Thyroid gland (tissue), 4 donors: ENCODE results near the gene MAGI1. TPM values are rescaled to one million over a fixed set of nuclear protein-coding genes. Genes with fewer than 3 reads are reported as not detected.

Experiments
- DNase-seq, 2 donors: peaks; one replicate each; pipeline ENCODE4 v3.0.0-alpha.2; 2019
- H3K27ac ChIP-seq, 3 donors: fragments of 200-600 bp; sonication (generic); 1 replicate in 2 of 3; 2 replicates in 1 of 3; pipeline ENCODE4 v1.5.1; 2016 to 2019; ENCODE audit warnings: mild to moderate bottlenecking in 1 of 3, moderate library complexity in 1 of 3
- H3K27me3 ChIP-seq: fragments of 200-600 bp; sonication (generic); one replicate; pipeline ENCODE4 v1.5.1; 2019
- H3K36me3 ChIP-seq, 2 donors: fragments of 200-600 bp; sonication (generic); one replicate each; pipeline ENCODE4 v1.5.1; 2016 to 2019
- H3K4me1 ChIP-seq, 2 donors: fragments of 200-600 bp; sonication (generic); one replicate each; pipeline ENCODE4 v1.5.1; 2017 to 2019
- H3K4me3 ChIP-seq, 3 donors: fragments of 200-600 bp; sonication (generic); replicated peaks in 1 of 3; 1 replicate in 2 of 3; 2 replicates in 1 of 3; pipeline ENCODE4 v1.5.1; 2016; ENCODE audit warnings: mild to moderate bottlenecking in 1 of 3
- H3K9me3 ChIP-seq: fragments of 200-600 bp; sonication (generic); one replicate; pipeline ENCODE4 v1.5.1; 2017
- POLR2A ChIP-seq, 2 donors: fragments of 450-650 bp; IDR thresholded peaks; one replicate each; pipeline ENCODE4 v1.6.1; 2017; ENCODE audit warnings: antibody characterized with exemption in 2 of 2, mild to moderate bottlenecking in 2 of 2, moderate library complexity in 1 of 2
- WGBS, 2 donors: methylation state at CpG; one replicate each; pipeline ENCODE4 v1.1.5; 2017; 5-methylcytosine and 5-hydroxymethylcytosine counted together
- intact Hi-C: fragments of 100-400 bp; cut with DNase I; formaldehyde crosslinking; loops from one replicate; pipeline ENCODE4 v1.15.1; 2023
- total RNA-seq, 4 donors: library from RNA; depleted of rRNA; stranded (reverse); fragments of >200 nt; gene quantifications; one replicate each; pipeline ENCODE4 v1.2.3, GENCODE V29; 2016
- TF ChIP-seq, protein P1 (sequence below), 6 experiments: fragments of 200-600 bp in 3 of 6; fragments of 450-650 bp in 3 of 6; sonication (generic) in 3 of 6; IDR thresholded peaks; one replicate each; pipeline ENCODE4 v1.5.1; 2016 to 2019; ENCODE audit warnings: antibody characterized with exemption in 6 of 6, mild to moderate bottlenecking in 2 of 6, inconsistent platforms in 1 of 6, moderate library complexity in 1 of 6

MAGI1 gene
- total RNA-seq, 4 donors from 2014 or later, result 60.5 to 123 (median 87.5) TPM

DNA sequence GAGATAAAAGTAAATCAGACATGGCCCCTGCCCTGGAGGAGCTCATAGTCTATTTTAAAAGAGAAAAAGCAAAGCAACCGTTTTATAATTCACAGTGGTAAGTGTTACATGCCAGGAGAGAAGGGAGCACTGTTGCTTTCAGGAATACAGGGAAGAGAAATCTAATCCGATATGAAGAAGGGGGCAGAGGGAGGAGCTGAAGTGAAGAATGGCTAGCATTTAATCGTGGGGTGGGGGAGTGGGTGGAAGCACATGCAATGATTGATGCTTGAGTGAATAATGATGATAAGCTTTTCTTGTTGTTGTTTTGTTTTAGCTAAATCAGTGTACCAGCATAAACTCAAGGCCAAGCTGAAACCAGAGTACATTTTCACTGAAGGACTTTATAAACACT lies 629.5 kb downstream of the MAGI1 start:
- intact Hi-C loops, result no loop called here
- 64 to 72% methylated on average over 3 of the region's 3 CpGs for WGBS, 2 donors
- Histone ChIP-seq H3K27me3 (no peaks in the 10 kb centered on the region), H3K9me3 (no peaks in the 10 kb centered on the region), H3K27ac (no peak overlapping the region), H3K4me1 (peaks cover 4 to 19% of the 10 kb centered on the region in 2 donors), H3K36me3 (no peaks in the 10 kb centered on the region), H3K4me3 (no peak overlapping the region)
- no peak for DNase-seq
- TF ChIP-seq, protein P1, sequence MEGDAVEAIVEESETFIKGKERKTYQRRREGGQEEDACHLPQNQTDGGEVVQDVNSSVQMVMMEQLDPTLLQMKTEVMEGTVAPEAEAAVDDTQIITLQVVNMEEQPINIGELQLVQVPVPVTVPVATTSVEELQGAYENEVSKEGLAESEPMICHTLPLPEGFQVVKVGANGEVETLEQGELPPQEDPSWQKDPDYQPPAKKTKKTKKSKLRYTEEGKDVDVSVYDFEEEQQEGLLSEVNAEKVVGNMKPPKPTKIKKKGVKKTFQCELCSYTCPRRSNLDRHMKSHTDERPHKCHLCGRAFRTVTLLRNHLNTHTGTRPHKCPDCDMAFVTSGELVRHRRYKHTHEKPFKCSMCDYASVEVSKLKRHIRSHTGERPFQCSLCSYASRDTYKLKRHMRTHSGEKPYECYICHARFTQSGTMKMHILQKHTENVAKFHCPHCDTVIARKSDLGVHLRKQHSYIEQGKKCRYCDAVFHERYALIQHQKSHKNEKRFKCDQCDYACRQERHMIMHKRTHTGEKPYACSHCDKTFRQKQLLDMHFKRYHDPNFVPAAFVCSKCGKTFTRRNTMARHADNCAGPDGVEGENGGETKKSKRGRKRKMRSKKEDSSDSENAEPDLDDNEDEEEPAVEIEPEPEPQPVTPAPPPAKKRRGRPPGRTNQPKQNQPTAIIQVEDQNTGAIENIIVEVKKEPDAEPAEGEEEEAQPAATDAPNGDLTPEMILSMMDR (IDR thresholded peaks at IDR 0.05), result no peak
- no peak for TF ChIP-seq POLR2A (IDR thresholded peaks at IDR 0.05)

GRCh38 chr3:65408531-65409175 lies 630.1 kb downstream of the MAGI1 start:
- Histone ChIP-seq H3K9me3 (no peaks in the 10 kb centered on the region), H3K4me3 (no peak overlapping the region), H3K4me1 (peaks cover 4 to 19% of the 10 kb centered on the region in 2 donors), H3K36me3 (no peaks in the 10 kb centered on the region), H3K27ac (no peak overlapping the region), H3K27me3 (no peaks in the 10 kb centered on the region)
- WGBS, 2 donors, result 78% methylated on average over 6 of the region's 6 CpGs
- DNase-seq, result no peak
- TF ChIP-seq, protein P1 (IDR thresholded peaks at IDR 0.05), result no peak
- TF ChIP-seq POLR2A (IDR thresholded peaks at IDR 0.05), result no peak
- intact Hi-C loops, result no loop called here

- Histone ChIP-seq H3K9me3 (no peaks in the 10 kb centered on the region), H3K27me3 (no peaks in the 10 kb centered on the region), H3K27ac (no peak overlapping the region), H3K4me3 (no peak overlapping the region), H3K36me3 (no peaks in the 10 kb centered on the region), H3K4me1 (peaks cover 4 to 5% of the 10 kb centered on the region in 2 donors)
- no peak for DNase-seq
- WGBS, 2 donors, result 94 to 95% methylated on average over 4 of the region's 4 CpGs
- intact Hi-C loops, result no loop called here
- no peak for TF ChIP-seq POLR2A (IDR thresholded peaks at IDR 0.05)
- TF ChIP-seq, protein P1 (IDR thresholded peaks at IDR 0.05), result no peak
Observed at GRCh38 chr3:65406470-65406869, 632.2 kb downstream of the MAGI1 start.

DNA sequence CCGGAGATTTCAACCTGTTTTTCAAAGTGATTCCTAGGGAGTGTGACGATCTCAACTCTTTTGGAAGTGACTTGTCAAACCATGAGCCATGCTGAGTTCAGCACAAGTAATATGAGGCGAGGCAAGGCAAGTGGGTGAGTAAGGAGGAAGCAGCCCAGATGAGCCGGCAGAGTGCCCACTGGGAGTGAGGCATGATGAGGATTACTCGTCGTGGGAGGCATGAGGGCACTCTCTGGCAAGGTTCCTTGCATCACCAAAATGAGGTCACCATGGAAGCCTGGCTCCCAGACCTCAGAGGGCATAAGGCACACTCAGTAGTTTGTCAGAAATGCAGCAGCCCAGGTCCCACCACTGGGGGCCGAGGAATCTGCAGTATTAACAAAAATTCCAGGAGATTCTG lies 636.1 kb downstream of the MAGI1 start:
- TF ChIP-seq, protein P1 (IDR thresholded peaks at IDR 0.05), result no peak
- no peak for TF ChIP-seq POLR2A (IDR thresholded peaks at IDR 0.05)
- Histone ChIP-seq H3K27ac (no peak overlapping the region), H3K4me3 (no peak overlapping the region), H3K27me3 (no peaks in the 10 kb centered on the region), H3K9me3 (no peaks in the 10 kb centered on the region), H3K4me1 (no peaks in the 10 kb centered on the region), H3K36me3 (no peaks in the 10 kb centered on the region)
- intact Hi-C loops, result no loop called here
- peak; percentile 11 to 25 for DNase-seq
- WGBS, 2 donors, result 70 to 82% methylated on average over 7 of the region's 7 CpGs

DNA sequence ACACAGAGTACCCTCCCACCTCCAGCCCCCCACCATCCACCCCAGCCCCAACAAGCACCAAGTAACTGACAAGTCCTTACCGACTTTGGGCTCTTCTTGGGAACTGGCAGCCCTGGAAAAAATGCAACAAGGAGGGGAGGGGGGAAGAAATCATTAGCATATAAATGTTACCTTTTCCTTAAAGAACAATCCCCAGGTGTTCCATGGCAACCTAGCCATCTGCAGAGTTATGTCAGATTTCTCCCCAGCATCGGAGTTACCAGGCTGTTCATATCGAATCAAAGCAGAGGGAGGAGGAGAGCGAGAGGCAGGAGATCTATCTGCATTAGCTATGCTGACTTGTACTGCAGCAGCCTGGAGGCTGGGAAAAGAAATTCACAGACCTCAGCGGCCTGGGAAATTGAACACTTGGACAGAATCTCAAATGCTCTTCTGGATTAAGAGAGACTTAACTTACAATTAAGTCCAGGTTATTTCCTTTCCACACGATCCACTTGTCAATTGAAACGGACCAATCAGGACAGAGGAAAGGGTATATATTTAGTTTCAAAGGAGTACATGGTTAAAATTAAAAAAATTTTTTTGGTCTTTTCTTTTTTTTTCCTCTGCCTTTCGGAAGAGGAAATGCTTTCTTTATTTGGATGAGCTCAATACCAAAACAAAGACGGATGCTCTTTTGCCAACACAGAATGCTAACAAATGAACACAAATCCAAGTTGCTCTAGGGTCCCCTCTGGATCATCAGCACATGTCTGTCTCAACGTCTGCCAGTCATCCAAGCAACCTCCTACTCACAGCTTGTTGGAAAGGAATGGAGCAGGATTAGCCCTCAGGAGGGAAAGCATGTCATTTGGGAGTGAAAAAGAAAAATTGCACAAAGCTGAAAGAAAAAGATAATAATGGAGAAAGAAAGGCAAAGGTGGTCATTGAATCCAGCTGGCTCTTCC lies 637.1 kb downstream of the MAGI1 start:
- no peak for TF ChIP-seq POLR2A (IDR thresholded peaks at IDR 0.05)
- TF ChIP-seq, protein P1 (IDR thresholded peaks at IDR 0.05), result no peak
- no peak for DNase-seq
- Histone ChIP-seq H3K27me3 (no peaks in the 10 kb centered on the region), H3K4me3 (no peak overlapping the region), H3K27ac (no peak overlapping the region), H3K36me3 (no peaks in the 10 kb centered on the region), H3K4me1 (no peaks in the 10 kb centered on the region), H3K9me3 (no peaks in the 10 kb centered on the region)
- WGBS, 2 donors, result 52% methylated on average over 10 of the region's 10 CpGs
- intact Hi-C loops, result no loop called here
